Measurements from ENCODE around the gene SLC35A3. TPM values are rescaled to one million over a fixed set of nuclear protein-coding genes. Genes with fewer than 3 reads are reported as not detected.

Gene SLC35A3
- total RNA-seq, 1 donor from 2014 or later = 16.5 TPM

GRCh38 chr1:100051893-100052292, 82.1 kb downstream of the SLC35A3 start:
- H3K36me3 Mint-ChIP-seq (ENCODE audit: insufficient read depth) = peaks cover 18% of the 10 kb centered on the region
- TF ChIP-seq, protein P1, sequence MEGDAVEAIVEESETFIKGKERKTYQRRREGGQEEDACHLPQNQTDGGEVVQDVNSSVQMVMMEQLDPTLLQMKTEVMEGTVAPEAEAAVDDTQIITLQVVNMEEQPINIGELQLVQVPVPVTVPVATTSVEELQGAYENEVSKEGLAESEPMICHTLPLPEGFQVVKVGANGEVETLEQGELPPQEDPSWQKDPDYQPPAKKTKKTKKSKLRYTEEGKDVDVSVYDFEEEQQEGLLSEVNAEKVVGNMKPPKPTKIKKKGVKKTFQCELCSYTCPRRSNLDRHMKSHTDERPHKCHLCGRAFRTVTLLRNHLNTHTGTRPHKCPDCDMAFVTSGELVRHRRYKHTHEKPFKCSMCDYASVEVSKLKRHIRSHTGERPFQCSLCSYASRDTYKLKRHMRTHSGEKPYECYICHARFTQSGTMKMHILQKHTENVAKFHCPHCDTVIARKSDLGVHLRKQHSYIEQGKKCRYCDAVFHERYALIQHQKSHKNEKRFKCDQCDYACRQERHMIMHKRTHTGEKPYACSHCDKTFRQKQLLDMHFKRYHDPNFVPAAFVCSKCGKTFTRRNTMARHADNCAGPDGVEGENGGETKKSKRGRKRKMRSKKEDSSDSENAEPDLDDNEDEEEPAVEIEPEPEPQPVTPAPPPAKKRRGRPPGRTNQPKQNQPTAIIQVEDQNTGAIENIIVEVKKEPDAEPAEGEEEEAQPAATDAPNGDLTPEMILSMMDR (IDR thresholded peaks at IDR 0.05; ENCODE audit: unreplicated experiment) = no peak

GRCh38 chr1:100053119-100053518, 83.3 kb downstream of the SLC35A3 start:
- no peak for DNase-seq (ENCODE audit: low spot score, unreplicated experiment)
- no peaks in the 10 kb centered on the region for H3K27me3 Mint-ChIP-seq
- TF ChIP-seq, protein P1 (IDR thresholded peaks at IDR 0.05; ENCODE audit: unreplicated experiment) = no peak
- no peaks in the 10 kb centered on the region for H3K9me3 Mint-ChIP-seq (ENCODE audit: low read depth)
- no peak overlapping the region for H3K27ac Mint-ChIP-seq
- no peak overlapping the region for H3K4me3 Mint-ChIP-seq (ENCODE audit: low read depth)
- peaks cover 18% of the 10 kb centered on the region for H3K36me3 Mint-ChIP-seq (ENCODE audit: insufficient read depth)
- H3K4me1 Mint-ChIP-seq (ENCODE audit: low read depth) = peaks cover 13% of the 10 kb centered on the region

More at GRCh38 chr1:100051893-100052292, 82.1 kb downstream of the SLC35A3 start:
- DNase-seq (ENCODE audit: low spot score, unreplicated experiment) = no peak
- no peaks in the 10 kb centered on the region for H3K9me3 Mint-ChIP-seq (ENCODE audit: low read depth)
- H3K4me1 Mint-ChIP-seq (ENCODE audit: low read depth) = peaks cover 13% of the 10 kb centered on the region
- no peak overlapping the region for H3K27ac Mint-ChIP-seq
- no peak overlapping the region for H3K4me3 Mint-ChIP-seq (ENCODE audit: low read depth)
- no peaks in the 10 kb centered on the region for H3K27me3 Mint-ChIP-seq

DNA sequence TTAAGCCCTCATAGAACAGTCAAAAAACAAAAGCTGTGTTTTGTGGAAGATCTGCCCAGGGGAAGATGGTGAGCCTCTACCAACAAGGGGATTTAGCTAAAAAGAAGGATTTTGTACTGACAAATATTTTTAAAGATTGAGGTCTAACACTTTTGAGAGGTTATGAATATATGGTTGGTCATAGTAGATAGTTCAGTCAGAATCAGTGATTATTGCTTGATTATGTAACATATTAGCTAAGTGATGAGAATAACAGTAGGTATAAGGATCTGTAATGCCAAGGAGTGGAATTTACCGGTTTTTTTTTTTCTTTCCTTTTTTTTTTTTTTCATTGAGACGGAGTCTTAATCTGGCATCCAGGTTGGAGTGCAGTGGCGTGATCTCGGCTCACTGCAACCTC, 83.9 kb downstream of the SLC35A3 start:
- Mint-ChIP-seq H3K36me3 (ENCODE audit: insufficient read depth) (peaks cover 18% of the 10 kb centered on the region), H3K4me3 (ENCODE audit: low read depth) (no peak overlapping the region), H3K27ac (no peak overlapping the region), H3K27me3 (no peaks in the 10 kb centered on the region), H3K9me3 (ENCODE audit: low read depth) (no peaks in the 10 kb centered on the region), H3K4me1 (ENCODE audit: low read depth) (peaks cover 9% of the 10 kb centered on the region)
- TF ChIP-seq, protein P1 (IDR thresholded peaks at IDR 0.05; ENCODE audit: unreplicated experiment) = no peak
- DNase-seq (ENCODE audit: low spot score, unreplicated experiment) = no peak

GRCh38 chr1:100061681-100062080, 91.9 kb downstream of the SLC35A3 start:
- Mint-ChIP-seq H3K9me3 (ENCODE audit: low read depth) (no peaks in the 10 kb centered on the region), H3K4me3 (ENCODE audit: low read depth) (no peak overlapping the region), H3K27me3 (no peaks in the 10 kb centered on the region), H3K36me3 (ENCODE audit: insufficient read depth) (peaks cover 23% of the 10 kb centered on the region), H3K27ac (no peak overlapping the region), H3K4me1 (ENCODE audit: low read depth) (no peaks in the 10 kb centered on the region)
- TF ChIP-seq, protein P1 (IDR thresholded peaks at IDR 0.05; ENCODE audit: unreplicated experiment) = no peak
- DNase-seq (ENCODE audit: low spot score, unreplicated experiment) = no peak

GRCh38 chr1:100065183-100065968, 95.6 kb downstream of the SLC35A3 start:
- TF ChIP-seq, protein P1 (IDR thresholded peaks at IDR 0.05; ENCODE audit: unreplicated experiment) = no peak
- Mint-ChIP-seq H3K9me3 (ENCODE audit: low read depth) (no peaks in the 10 kb centered on the region), H3K4me1 (ENCODE audit: low read depth) (no peaks in the 10 kb centered on the region), H3K27me3 (no peaks in the 10 kb centered on the region), H3K27ac (no peak overlapping the region), H3K36me3 (ENCODE audit: insufficient read depth) (peaks cover 36% of the 10 kb centered on the region), H3K4me3 (ENCODE audit: low read depth) (no peak overlapping the region)
- DNase-seq (ENCODE audit: low spot score, unreplicated experiment) = no peak
